T-helper 1 cell treated with Interleukin-12 subunit alpha and Interleukin-12 subunit beta and Interleukin-4 antibody, amounts not matched to agents 30 μg/mL and 1 μg/mL, for 36 hours (primary cell): ENCODE measurements around the gene TMX1.

ENCODE experiments used
- H3K27ac Mint-ChIP-seq: one replicate; pipeline ENCODE4 v1.8.0; 2021; ENCODE audit warnings: mild to moderate bottlenecking, mixed read lengths
- H3K27me3 Mint-ChIP-seq: one replicate; pipeline ENCODE4 v1.8.0; 2021; ENCODE audit warnings: low read depth, mixed read lengths
- H3K36me3 Mint-ChIP-seq: one replicate; pipeline ENCODE4 v1.8.0; 2021; ENCODE audit warnings: low read depth, mixed read lengths
- H3K4me1 Mint-ChIP-seq: one replicate; pipeline ENCODE4 v1.8.0; 2021; ENCODE audit warnings: low read depth, mixed read lengths
- H3K4me3 Mint-ChIP-seq: one replicate; pipeline ENCODE4 v1.8.0; 2021; ENCODE audit warnings: mild to moderate bottlenecking, moderate library complexity, mixed read lengths
- H3K9me3 Mint-ChIP-seq: one replicate; pipeline ENCODE4 v1.8.0; 2021; ENCODE audit warnings: mixed read lengths

TMX1 gene

DNA sequence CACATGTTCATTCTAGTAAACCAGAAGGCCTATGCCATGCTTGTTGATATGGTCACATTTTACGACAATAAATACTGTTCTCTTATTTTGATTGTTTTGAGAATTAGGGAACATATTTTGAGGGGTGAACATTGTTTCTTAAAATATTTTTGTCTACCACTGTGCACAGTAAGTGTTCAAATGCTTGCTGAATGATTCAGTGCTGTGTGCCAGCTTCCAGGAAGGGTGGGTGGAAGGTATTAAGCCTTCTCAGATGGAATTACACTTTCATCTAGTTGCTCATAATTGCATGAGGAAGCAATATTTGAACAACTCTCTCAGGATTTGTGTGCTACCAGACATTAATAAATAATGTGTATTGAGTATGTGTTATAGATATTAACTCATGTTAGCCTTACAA, 15.5 kb upstream of the TMX1 start:
- H3K4me1 Mint-ChIP-seq: no peaks in the 10 kb centered on the region
- H3K9me3 Mint-ChIP-seq: peaks cover 3% of the 10 kb centered on the region
- H3K36me3 Mint-ChIP-seq: peaks cover 2% of the 10 kb centered on the region
- no peaks in the 10 kb centered on the region for H3K27me3 Mint-ChIP-seq
- H3K4me3 Mint-ChIP-seq: no peak overlapping the region
- no peak overlapping the region for H3K27ac Mint-ChIP-seq

DNA sequence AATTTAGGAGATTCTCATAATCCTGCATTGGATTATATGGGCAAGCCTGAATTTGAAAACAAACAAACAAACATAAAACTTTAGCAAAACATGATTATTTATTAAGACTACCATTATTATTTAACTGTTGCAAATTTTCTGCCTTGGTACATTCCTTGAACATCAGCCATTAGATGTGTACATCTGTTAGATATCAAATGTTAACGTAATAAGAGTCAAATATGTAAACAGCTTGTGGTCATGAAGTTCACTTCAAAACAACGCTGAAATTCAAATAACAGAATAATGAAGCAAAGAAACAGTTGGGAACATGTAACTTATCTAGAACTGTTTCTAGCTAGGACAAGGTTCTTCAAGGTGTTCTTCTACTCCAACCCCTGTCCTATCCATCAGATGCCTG, 14.3 kb upstream of the TMX1 start:
- Mint-ChIP-seq H3K27ac (no peak overlapping the region), H3K4me1 (no peaks in the 10 kb centered on the region), H3K27me3 (no peaks in the 10 kb centered on the region), H3K36me3 (peaks cover 2% of the 10 kb centered on the region), H3K4me3 (no peak overlapping the region), H3K9me3 (peaks cover 3% of the 10 kb centered on the region)

GRCh38 chr14:51228391-51228790, 11.7 kb upstream of the TMX1 start:
- Mint-ChIP-seq H3K4me3 (no peak overlapping the region), H3K27ac (no peak overlapping the region), H3K9me3 (peaks cover 3% of the 10 kb centered on the region), H3K36me3 (no peaks in the 10 kb centered on the region), H3K27me3 (peaks cover 4% of the 10 kb centered on the region), H3K4me1 (no peaks in the 10 kb centered on the region)

- Mint-ChIP-seq H3K4me1 (no peaks in the 10 kb centered on the region), H3K27ac (no peak overlapping the region), H3K9me3 (peaks cover 3% of the 10 kb centered on the region), H3K4me3 (no peak overlapping the region), H3K27me3 (peaks cover 6% of the 10 kb centered on the region), H3K36me3 (no peaks in the 10 kb centered on the region)
These were observed 11.2 kb upstream of the TMX1 start for GRCh38 chr14:51228890-51229289.

DNA sequence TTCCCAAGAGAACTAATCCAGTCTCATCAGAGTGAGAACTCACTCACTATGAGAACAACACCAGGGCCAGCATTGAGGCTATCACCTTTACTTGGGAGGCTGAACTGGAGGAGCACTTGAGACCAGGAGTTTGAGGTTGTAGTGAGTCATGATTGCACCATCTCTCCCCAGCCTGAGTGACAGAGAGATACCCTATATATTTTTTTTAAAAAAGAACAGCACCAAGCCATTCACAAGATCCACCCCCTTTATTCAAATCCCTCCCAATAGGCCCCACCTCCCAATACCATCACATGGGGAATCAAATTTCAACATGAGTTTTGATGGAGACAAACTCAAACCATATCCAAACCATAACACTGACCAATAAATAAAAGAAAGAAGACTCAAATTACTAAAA, 3.7 kb upstream of the TMX1 start:
- Mint-ChIP-seq H3K4me1 (peaks cover 2% of the 10 kb centered on the region), H3K36me3 (no peaks in the 10 kb centered on the region), H3K27me3 (peaks cover 6% of the 10 kb centered on the region), H3K27ac (no peak overlapping the region), H3K9me3 (no peaks in the 10 kb centered on the region), H3K4me3 (no peak overlapping the region)

DNA sequence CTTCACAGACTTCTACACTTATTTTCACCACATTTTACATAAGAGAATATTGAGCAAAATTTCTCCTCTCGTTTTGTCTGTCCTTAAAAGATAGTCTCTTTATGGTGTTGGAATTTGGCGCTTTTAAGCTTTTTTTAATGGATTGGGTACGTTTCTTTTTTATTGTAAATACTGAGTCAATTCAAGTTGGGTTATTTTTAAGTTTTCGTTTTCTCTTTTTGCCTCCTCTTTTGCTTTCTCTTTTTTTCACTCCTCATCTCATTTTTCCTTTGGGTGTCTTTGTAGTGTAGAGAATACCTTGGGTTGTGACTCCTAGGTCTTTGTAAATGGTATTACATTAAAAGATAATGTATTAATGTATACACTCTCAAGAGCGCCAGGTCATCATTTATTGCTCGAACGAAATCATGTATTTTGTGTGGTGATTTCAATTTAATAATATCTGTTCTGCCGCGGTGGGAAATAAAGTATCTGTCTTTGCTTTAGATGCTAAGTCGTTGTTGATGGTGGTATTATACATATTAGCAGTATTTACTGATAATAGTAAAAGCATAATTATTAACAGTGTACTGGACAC, 845 bp downstream of the TMX1 start:
- Mint-ChIP-seq H3K36me3 (peaks cover 9% of the 10 kb centered on the region), H3K27ac (no peak overlapping the region), H3K27me3 (no peaks in the 10 kb centered on the region), H3K9me3 (no peaks in the 10 kb centered on the region), H3K4me3 (no peak overlapping the region), H3K4me1 (peaks cover 25% of the 10 kb centered on the region)

DNA sequence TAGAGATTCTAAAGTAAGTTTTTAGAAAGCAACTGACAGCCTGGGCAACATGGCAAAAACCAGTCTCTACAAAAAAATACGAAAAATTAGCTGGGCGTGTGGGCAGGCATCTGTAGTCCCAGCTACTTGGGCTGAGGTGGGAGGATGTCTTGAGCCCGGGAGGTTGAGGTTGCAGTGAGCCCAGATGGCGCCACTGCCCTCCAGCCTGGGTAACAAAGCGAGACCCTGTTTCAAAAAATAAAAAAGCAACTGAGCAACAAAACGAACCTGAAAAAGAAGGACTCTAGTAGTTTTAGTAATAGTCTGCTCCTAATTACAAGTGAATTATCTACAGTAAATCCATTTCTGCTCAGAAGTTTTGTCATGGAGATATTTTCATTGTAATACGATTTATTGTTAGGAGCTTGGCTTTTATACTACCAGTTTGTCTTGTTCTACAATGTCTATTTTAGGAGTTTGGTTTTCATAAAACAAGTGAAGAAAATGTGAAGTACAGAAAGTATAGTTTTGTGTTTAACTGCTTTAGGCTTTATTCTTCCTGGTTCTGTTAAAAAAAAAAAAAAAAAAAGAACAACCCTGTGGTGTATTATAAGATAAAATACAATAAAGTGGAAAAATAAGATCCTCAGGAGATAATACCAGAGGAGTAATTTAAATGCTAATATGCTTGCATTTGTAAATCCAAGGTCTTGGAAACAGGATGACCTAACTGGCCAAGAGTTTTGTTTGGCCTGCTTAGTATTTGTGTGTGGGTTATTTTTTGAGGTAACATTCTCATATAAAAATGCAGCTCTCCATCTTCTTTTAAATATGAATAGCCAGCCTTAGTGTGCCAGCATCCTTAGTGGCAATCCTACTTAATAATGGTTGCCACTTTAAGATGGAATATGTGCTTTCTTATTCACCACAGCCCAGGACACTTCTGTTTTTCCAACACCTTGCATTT, 2.8 kb downstream of the TMX1 start:
- H3K4me1 Mint-ChIP-seq: peaks cover 30% of the 10 kb centered on the region
- H3K27me3 Mint-ChIP-seq: no peaks in the 10 kb centered on the region
- no peak overlapping the region for H3K4me3 Mint-ChIP-seq
- H3K27ac Mint-ChIP-seq: no peak overlapping the region
- H3K9me3 Mint-ChIP-seq: no peaks in the 10 kb centered on the region
- peaks cover 16% of the 10 kb centered on the region for H3K36me3 Mint-ChIP-seq

DNA sequence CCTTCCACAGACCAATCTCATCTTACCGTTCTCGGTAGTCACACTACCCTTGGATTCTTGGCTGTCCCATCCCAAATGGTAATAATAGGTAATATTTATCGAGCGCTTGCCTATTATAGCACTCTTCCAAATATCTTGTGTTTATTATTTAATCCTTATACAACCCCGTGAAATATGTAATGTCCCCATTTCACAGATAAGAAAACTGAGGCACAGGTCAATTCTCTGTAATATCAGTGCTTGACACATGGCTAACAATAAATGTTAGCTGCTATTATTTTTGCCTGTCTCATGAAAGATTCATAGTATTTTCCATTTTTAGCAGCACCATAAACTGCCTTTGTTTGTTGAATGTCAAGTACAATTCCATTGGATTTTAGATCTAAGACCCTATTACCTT, 4.5 kb downstream of the TMX1 start:
- Mint-ChIP-seq H3K4me1 (peaks cover 28% of the 10 kb centered on the region), H3K27me3 (no peaks in the 10 kb centered on the region), H3K36me3 (peaks cover 21% of the 10 kb centered on the region), H3K9me3 (no peaks in the 10 kb centered on the region), H3K4me3 (no peak overlapping the region), H3K27ac (no peak overlapping the region)

GRCh38 chr14:51246032-51246431, 6.0 kb downstream of the TMX1 start:
- Mint-ChIP-seq H3K9me3 (no peaks in the 10 kb centered on the region), H3K27ac (peak overlapping the region; percentile 49), H3K4me3 (no peak overlapping the region), H3K36me3 (peaks cover 24% of the 10 kb centered on the region), H3K27me3 (no peaks in the 10 kb centered on the region), H3K4me1 (peaks cover 30% of the 10 kb centered on the region)

DNA sequence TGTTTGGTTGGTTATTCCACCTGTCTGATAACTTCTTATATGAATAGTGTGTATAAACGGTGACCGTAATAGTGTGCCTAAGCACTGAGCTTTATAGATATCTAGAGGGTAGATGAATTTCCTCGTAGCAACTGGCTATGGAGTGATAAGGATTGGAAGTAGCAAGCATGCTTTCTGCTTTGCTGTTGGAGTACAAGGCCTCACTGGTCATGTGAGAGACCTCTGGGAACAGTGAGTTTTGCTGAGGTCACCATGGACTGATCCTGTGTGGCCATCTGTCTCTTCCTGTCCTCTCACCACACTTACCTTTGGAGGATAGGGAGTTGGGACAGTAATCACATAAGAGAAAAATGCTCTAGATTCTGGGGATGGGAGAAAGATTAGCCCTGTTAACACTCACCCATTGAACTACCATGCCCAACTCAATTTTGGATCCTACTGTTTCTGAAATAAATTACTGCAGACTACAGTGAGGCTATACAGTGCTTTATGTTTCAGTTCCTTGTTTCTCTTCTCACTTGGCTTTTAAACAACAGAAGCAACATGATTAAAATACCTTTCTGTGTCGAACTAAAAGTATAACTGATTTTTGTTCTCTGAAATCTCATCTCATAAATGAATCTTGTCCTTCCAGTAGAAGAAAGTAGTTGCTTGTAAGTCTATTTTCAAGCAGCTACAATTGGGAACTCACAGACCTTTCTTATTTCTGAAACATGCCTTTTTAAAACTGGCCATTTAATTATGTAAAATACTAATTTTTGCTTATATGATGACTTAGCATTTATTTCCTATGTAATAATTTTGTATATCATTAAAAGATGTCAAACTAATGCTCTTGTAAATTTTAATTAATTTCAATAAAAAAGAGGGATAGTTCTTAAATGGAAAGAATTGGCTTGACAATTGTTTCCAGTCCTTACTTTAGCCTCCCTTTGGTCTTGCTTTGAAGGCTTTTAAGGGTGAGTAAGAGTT, 8.3 kb downstream of the TMX1 start:
- Mint-ChIP-seq H3K9me3 (no peaks in the 10 kb centered on the region), H3K36me3 (peaks cover 33% of the 10 kb centered on the region), H3K27ac (no peak overlapping the region), H3K27me3 (no peaks in the 10 kb centered on the region), H3K4me1 (peaks cover 23% of the 10 kb centered on the region), H3K4me3 (no peak overlapping the region)

DNA sequence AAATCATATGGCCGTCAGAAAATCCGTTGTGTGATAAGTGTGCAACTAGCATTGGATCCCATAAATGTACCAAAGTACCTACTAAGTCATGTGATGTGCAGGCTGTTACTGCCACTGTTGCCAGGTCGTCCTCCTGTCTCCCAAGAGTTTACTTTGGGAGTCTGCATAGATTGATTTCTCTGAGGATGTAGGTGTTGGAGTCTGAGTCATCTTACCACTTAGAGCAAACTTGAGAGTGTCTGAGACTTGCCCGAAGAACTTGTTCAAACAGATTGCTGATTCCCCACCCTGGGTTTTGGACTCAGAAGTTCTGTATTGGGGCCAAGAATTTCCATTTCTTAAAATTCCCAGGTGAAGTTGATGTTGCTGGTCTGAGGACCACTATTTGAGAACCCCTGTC, 11.4 kb downstream of the TMX1 start:
- Mint-ChIP-seq H3K27me3 (no peaks in the 10 kb centered on the region), H3K36me3 (peaks cover 29% of the 10 kb centered on the region), H3K4me3 (no peak overlapping the region), H3K4me1 (peaks cover 2% of the 10 kb centered on the region), H3K9me3 (no peaks in the 10 kb centered on the region), H3K27ac (no peak overlapping the region)

DNA sequence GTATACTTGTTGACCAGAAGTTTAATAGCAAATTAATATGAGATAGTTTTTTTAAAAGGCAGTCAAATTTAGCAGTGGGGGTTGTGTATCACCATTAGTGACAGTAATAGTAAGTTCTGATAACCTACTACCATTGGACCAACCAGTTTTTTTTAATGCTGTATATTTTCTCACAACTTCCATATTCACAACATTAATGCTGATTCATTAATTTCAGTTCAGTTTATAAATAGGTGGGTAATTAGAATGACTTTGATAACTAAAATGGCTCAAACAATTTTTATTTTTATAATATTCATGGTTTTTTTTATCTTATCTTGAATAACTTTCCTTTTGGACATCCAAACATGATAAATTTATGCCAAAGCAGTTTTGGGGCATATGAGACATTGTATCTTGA, 13.8 kb downstream of the TMX1 start:
- Mint-ChIP-seq H3K4me3 (no peak overlapping the region), H3K4me1 (peaks cover 2% of the 10 kb centered on the region), H3K27ac (no peak overlapping the region), H3K27me3 (no peaks in the 10 kb centered on the region), H3K36me3 (peaks cover 31% of the 10 kb centered on the region), H3K9me3 (peaks cover 7% of the 10 kb centered on the region)

DNA sequence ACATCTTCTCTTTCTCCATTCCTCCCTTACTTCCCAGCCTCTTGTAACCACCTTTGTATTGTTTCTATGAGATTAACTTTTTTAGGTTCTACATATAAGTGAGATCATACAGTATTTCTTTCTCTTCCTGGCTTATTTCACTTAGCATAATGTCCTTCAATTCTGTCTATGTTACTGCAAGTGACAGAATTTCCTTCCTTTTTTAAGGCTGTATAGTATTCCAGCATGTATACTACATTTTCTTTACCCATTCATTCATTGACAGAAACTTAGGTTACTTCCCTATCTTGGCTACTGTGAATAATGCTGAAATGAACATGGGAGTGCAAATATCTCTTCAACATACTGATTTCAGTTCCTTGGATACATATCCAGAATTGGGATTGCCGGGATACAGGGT, 18.2 kb downstream of the TMX1 start:
- Mint-ChIP-seq H3K9me3 (peaks cover 12% of the 10 kb centered on the region), H3K27me3 (no peaks in the 10 kb centered on the region), H3K36me3 (peaks cover 34% of the 10 kb centered on the region), H3K4me1 (peaks cover 8% of the 10 kb centered on the region), H3K27ac (no peak overlapping the region), H3K4me3 (no peak overlapping the region)

- Mint-ChIP-seq H3K4me1 (peaks cover 8% of the 10 kb centered on the region), H3K36me3 (peaks cover 30% of the 10 kb centered on the region), H3K4me3 (no peak overlapping the region), H3K27ac (no peak overlapping the region), H3K27me3 (no peaks in the 10 kb centered on the region), H3K9me3 (peaks cover 12% of the 10 kb centered on the region)
These were observed 18.7 kb downstream of the TMX1 start for GRCh38 chr14:51258788-51259187.
